DMS79 (cell line): ENCODE results near the gene FAM83E.

Source experiments
- DNase-seq: peaks from one replicate; lab custom pipeline; 2025; lab: John Stamatoyannopoulos, UW

Gene FAM83E

GRCh38 chr19:48575931-48576622 is 38.8 kb downstream of the FAM83E start:
- DNase-seq, result no peak

DNA sequence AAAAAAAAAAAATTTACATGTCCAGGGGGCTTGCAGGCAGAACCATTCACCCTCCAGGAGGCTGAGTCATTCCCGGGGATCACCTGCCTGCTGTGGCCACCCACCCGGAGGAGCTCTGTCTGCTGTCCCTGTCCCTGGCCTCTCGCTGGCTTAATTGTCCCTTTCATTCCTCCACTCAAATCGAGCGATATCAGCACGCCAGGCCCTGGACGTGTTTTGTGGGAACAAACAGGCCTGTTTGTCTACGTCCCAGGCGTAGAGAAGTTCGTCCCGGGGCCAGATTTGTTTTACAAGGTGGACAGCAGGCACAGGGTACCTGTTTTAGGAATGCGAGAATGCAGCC is 41.7 kb downstream of the FAM83E start:
- no peak for DNase-seq

DNA sequence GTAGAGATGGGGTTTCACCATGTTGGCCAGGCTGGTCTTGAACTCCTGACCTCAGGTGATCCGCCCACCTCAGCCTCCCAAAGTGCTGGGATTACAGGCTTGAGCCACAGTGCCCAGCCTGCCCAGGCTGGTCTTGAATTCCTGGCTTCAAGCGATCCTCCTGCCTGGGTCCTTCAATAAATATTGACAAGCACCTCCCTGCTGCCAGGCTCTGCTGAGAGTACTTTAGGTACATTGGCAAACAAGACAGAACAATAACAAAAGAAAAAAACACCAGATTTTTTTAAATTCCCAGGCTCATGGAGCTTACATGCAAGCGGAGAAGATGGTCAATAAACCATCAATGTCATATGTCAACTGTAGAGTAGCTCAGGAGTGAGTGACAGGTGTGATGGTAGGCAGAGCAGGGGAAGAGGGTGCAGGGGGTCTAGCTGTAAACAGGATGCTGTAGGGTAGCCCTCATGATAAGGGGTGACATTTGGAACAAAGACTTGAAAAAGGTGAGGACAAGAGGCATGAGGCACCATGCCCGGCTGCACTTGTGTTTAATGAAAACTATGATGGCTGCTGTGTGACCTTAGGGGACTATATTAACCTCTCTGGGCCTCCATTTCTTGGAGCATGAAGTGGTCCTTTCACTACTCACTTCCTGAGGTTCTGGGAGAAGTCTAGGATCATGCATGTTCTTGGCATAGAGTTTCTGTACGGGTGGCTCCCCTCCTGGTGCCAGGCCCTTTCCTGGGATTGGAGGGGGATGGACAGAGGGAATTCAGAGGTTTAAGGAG is 43.3 kb downstream of the FAM83E start:
- peak; percentile 8 for DNase-seq

- no peak for DNase-seq
Observed at GRCh38 chr19:48569814-48570213, 45.1 kb downstream of the FAM83E start.

DNA sequence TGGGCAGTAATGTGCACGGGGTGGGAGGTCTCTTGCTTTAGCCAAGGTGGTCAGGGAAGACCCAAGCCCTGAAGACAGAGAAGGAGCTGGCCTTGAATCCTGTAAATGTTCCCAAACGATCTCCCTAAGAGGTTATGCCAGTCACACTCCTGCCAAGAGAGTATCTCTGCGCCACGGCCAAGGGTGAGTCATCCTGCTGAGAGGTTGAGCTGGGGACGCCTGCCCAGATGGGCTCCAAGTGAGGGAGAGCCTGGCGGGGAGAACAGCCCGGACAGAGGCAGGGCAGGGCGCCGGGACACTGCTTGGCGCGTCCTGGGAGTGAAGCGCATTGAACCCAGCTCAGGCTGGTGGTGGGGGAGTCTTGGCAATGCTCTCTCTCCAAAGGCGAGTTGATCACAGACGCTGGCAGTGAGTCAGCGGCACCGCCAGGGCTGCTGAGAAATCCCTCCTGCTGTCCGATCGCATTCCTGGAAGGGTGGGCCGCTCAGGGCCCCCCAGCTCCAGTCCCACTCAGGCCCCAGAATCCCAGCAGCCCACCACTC is 46.5 kb downstream of the FAM83E start:
- DNase-seq, result peak; percentile 47

- no peak for DNase-seq
Observed at GRCh38 chr19:48565090-48565489, 49.8 kb downstream of the FAM83E start.
